ENCODE data around the gene MAT2A.

The MAT2A gene

GRCh38 chr2:85538507-85539360 lies at the start of gene MAT2A:
Gene MAT2A (plus strand): TSS chr2:85539168. CDS start chr2:85539288, 120 bp downstream.
- peak; percentile 92 to 93 for DNase-seq

GRCh38 chr2:85490861-85491755 lies 47.9 kb upstream of the MAT2A start:
- DNase-seq = no peak

GRCh38 chr2:85496436-85496835 lies 42.5 kb upstream of the MAT2A start:
- DNase-seq = no peak

GRCh38 chr2:85497944-85498630 lies 40.9 kb upstream of the MAT2A start:
- DNase-seq = no peak

GRCh38 chr2:85501248-85501647 lies 37.7 kb upstream of the MAT2A start:
- peak; percentile 96 to 97 for DNase-seq

- no peak for DNase-seq
Measured at GRCh38 chr2:85502720-85503119, 36.2 kb upstream of the MAT2A start.

GRCh38 chr2:85503168-85503850 lies 35.7 kb upstream of the MAT2A start:
- no peak for DNase-seq

GRCh38 chr2:85503851-85504777 lies 34.9 kb upstream of the MAT2A start:
- DNase-seq = no peak

- peak; percentile 32 to 48 for DNase-seq
Measured at GRCh38 chr2:85504778-85505261, 34.1 kb upstream of the MAT2A start.

- no peak for DNase-seq
Measured at GRCh38 chr2:85505551-85506238, 33.3 kb upstream of the MAT2A start.

- no peak for DNase-seq
Measured at GRCh38 chr2:85506768-85507181, 32.2 kb upstream of the MAT2A start.

GRCh38 chr2:85511008-85511811 lies 27.8 kb upstream of the MAT2A start:
- no peak for DNase-seq

GRCh38 chr2:85514323-85514722 lies 24.6 kb upstream of the MAT2A start:
- no peak for DNase-seq

GRCh38 chr2:85516653-85517389 lies 22.1 kb upstream of the MAT2A start:
- DNase-seq = peak; percentile 19 to 32

GRCh38 chr2:85522090-85522647 lies 16.8 kb upstream of the MAT2A start:
- DNase-seq = no peak

GRCh38 chr2:85523062-85523902 lies 15.7 kb upstream of the MAT2A start:
- DNase-seq = no peak

GRCh38 chr2:85523903-85524335 lies 15.0 kb upstream of the MAT2A start:
- DNase-seq = no peak
